Stimulated activated naive CD8-positive, alpha-beta T cell treated with anti-CD3 and anti-CD28 coated beads, Interleukin-15, amount 100 ng/mL, for 72 hours (primary cell): Measurements from ENCODE around the gene BMPR1B.

Source experiments
- ATAC-seq: fragments of 150-1000 bp; cut with Tn5 transposase; 2 replicates; pipeline ENCODE4 v1.10.0; 2021; ENCODE audit warnings: mild to moderate bottlenecking, moderate library complexity
- DNase-seq, 2 donors: peaks; one replicate each; pipeline ENCODE4 v3.0.0; 2021 to 2022
- H3K27ac Mint-ChIP-seq, 2 donors: one replicate each; pipeline ENCODE4 v1.8.0; 2022; ENCODE audit warnings: mild to moderate bottlenecking in 2 of 2, mixed read lengths in 2 of 2, moderate library complexity in 2 of 2
- H3K27me3 Mint-ChIP-seq: one replicate; pipeline ENCODE4 v1.8.0; 2022; ENCODE audit warnings: mixed read lengths
- H3K4me1 Mint-ChIP-seq: one replicate; pipeline ENCODE4 v1.8.0; 2022; ENCODE audit warnings: mild to moderate bottlenecking, mixed read lengths
- H3K4me3 Mint-ChIP-seq, 2 donors: one replicate each; pipeline ENCODE4 v1.8.0; 2022; ENCODE audit warnings: mild to moderate bottlenecking in 2 of 2, mixed read lengths in 2 of 2, moderate library complexity in 1 of 2
- H3K9me3 Mint-ChIP-seq, 2 donors: one replicate each; pipeline ENCODE4 v1.8.0; 2022; ENCODE audit warnings: mixed read lengths in 2 of 2

The BMPR1B gene

GRCh38 chr4:94843216-94843615, 85.5 kb downstream of the BMPR1B start:
- DNase-seq (no peak), ATAC-seq (no peak)
- H3K4me3 Mint-ChIP-seq = no peak overlapping the region
- no peak overlapping the region for H3K27ac Mint-ChIP-seq
- H3K9me3 Mint-ChIP-seq = no peaks in the 10 kb centered on the region
- no peaks in the 10 kb centered on the region for H3K27me3 Mint-ChIP-seq
- H3K4me1 Mint-ChIP-seq = no peaks in the 10 kb centered on the region

- ATAC-seq = no peak
- no peaks in the 10 kb centered on the region for H3K4me1 Mint-ChIP-seq
- no peaks in the 10 kb centered on the region for H3K27me3 Mint-ChIP-seq
- DNase-seq = no peak
- H3K27ac Mint-ChIP-seq = no peak overlapping the region
- H3K9me3 Mint-ChIP-seq = no peaks in the 10 kb centered on the region
- no peak overlapping the region for H3K4me3 Mint-ChIP-seq
These were observed 90.6 kb downstream of the BMPR1B start for GRCh38 chr4:94848326-94848725.

DNA sequence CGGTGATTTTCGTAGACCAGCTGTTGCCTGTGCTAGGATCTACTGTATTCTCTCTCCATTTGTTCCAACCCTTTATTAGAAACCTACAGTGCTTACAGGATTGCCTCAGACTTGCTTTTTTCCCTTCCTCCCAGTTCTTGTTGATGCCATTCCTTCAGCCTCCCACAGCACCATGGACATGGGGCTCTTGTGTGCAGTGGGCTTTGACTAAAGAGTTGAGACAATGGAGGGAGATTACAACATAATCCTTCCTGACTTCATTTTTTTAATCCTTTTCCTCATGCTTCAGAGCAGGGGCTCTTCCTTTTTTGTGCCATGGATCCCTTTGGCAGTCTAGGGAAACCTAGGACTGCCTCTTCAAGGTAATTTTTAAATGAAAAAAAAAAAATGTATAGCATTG, 92.1 kb downstream of the BMPR1B start:
- ATAC-seq (no peak), DNase-seq (no peak)
- Mint-ChIP-seq H3K27me3 (no peaks in the 10 kb centered on the region), H3K9me3 (no peaks in the 10 kb centered on the region), H3K27ac (no peak overlapping the region), H3K4me1 (no peaks in the 10 kb centered on the region), H3K4me3 (no peak overlapping the region)

- Mint-ChIP-seq H3K4me1 (no peaks in the 10 kb centered on the region), H3K9me3 (no peaks in the 10 kb centered on the region), H3K4me3 (no peak overlapping the region), H3K27me3 (peaks cover 7% of the 10 kb centered on the region), H3K27ac (no peak overlapping the region)
- DNase-seq (no peak), ATAC-seq (no peak)
These were observed 94.9 kb downstream of the BMPR1B start for GRCh38 chr4:94852616-94853015.

DNA sequence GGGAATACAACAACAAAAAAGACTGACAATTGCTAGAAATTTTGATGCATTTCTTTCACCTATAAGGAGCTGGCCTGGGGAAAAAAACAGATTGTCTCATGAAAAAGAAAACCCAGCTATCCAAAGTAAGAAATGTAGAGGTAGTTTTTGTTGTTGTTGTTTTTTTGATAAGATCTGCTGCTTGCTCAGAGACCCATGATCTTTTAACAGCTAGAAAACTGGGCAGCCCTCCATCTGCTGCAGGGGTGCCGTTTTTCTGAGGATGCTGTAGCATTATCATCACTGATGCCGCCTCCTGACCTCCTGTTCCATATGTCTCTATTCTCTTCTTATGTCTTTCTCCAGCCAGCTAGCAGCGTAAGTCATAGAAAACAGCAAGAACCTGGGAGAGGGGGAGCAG, 98.3 kb downstream of the BMPR1B start:
- H3K4me1 Mint-ChIP-seq = no peaks in the 10 kb centered on the region

GRCh38 chr4:94870146-94870545, 112.4 kb downstream of the BMPR1B start:
- Mint-ChIP-seq H3K9me3 (no peaks in the 10 kb centered on the region), H3K4me1 (no peaks in the 10 kb centered on the region), H3K4me3 (no peak overlapping the region), H3K27ac (no peak overlapping the region), H3K27me3 (no peaks in the 10 kb centered on the region)
- DNase-seq (no peak), ATAC-seq (no peak)

More for the DNA sequence above, 98.3 kb downstream of the BMPR1B start:
- H3K9me3 Mint-ChIP-seq = no peaks in the 10 kb centered on the region
- H3K4me3 Mint-ChIP-seq = no peak overlapping the region
- peaks cover 7% of the 10 kb centered on the region for H3K27me3 Mint-ChIP-seq
- ATAC-seq (no peak), DNase-seq (no peak)
- no peak overlapping the region for H3K27ac Mint-ChIP-seq

DNA sequence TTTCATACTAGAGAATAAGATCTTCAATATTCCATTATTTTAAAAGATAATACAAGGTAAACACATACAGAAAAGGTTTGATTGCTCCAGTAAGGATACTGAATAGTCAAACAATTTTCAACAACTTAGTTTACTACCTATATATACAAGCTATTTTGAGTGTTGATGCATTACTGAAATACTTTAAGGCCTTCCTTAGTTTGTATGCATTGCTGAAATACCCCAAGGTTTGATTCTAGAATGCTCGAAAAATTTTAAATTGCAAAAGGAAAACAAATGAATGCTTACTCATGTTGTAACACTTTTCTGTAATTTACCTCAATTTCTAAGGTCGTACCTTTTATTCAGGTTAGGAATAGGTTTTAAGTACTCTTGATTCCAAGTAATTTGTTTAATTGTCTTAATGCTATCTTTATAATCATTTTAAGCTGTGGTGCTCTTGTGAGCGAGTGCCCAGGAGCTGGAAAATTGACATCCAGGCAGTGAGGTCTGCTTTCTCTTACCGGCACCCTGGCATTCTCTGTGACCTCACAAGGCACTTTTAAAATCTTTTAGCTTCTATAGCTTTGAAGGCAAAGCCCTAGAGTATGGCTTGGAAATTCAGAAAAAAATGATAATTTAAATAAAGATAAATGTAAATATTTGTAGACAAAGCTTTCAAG, 114.0 kb downstream of the BMPR1B start:
- no peak overlapping the region for H3K27ac Mint-ChIP-seq
- no peak for DNase-seq
- H3K9me3 Mint-ChIP-seq = no peaks in the 10 kb centered on the region
- no peaks in the 10 kb centered on the region for H3K27me3 Mint-ChIP-seq
- no peaks in the 10 kb centered on the region for H3K4me1 Mint-ChIP-seq
- no peak for ATAC-seq
- H3K4me3 Mint-ChIP-seq = no peak overlapping the region

GRCh38 chr4:94877973-94878372, 120.2 kb downstream of the BMPR1B start:
- H3K9me3 Mint-ChIP-seq = no peaks in the 10 kb centered on the region
- H3K4me1 Mint-ChIP-seq = no peaks in the 10 kb centered on the region
- DNase-seq (no peak), ATAC-seq (no peak)
- no peak overlapping the region for H3K27ac Mint-ChIP-seq
- no peaks in the 10 kb centered on the region for H3K27me3 Mint-ChIP-seq
- H3K4me3 Mint-ChIP-seq = no peak overlapping the region

DNA sequence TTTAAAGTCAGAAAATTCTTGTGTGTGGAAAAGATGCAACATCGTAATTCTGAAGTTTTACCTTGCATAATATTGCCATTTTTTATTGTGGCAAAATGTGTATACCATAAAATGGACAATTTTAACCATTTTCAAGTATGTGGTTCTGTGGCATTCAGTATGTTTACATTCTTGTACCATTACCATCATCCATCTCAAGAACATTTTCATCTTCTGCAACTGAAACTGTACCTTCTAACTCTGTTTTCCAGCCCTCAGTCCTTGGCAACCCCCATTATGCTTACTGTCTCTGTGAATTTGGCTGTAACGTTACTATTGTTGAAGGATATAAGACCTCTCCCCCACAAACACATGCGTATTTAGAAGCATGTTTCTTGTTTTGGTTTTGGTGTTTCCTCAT, 123.2 kb downstream of the BMPR1B start:
- Mint-ChIP-seq H3K27ac (no peak overlapping the region), H3K9me3 (no peaks in the 10 kb centered on the region), H3K27me3 (no peaks in the 10 kb centered on the region), H3K4me3 (no peak overlapping the region), H3K4me1 (no peaks in the 10 kb centered on the region)
- DNase-seq (no peak), ATAC-seq (no peak)

GRCh38 chr4:94882756-94883155, 125.0 kb downstream of the BMPR1B start:
- no peak for DNase-seq
- ATAC-seq = no peak
- Mint-ChIP-seq H3K27me3 (no peaks in the 10 kb centered on the region), H3K4me3 (no peak overlapping the region), H3K4me1 (no peaks in the 10 kb centered on the region), H3K9me3 (no peaks in the 10 kb centered on the region), H3K27ac (no peak overlapping the region)

DNA sequence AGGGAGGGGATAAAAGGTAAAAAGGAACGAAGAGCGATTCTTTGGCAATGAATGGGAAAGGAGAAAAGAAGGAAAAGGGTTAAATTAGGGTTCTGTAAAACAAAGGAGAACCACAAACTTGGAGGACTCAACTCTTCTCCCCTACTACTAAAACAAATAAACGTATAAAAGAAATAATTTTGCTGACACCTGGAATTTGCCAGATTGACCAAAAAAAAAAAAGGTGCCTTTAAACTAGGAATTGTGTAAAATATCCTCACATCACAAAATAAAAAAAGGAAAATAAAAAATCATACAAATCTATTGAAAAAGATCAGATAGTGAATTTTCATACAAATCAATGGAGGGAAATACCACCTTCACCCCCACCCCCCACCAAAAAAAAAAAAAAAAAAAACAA, 129.3 kb downstream of the BMPR1B start:
- DNase-seq (no peak), ATAC-seq (no peak)
- Mint-ChIP-seq H3K4me1 (no peaks in the 10 kb centered on the region), H3K27ac (no peak overlapping the region), H3K9me3 (no peaks in the 10 kb centered on the region), H3K27me3 (no peaks in the 10 kb centered on the region), H3K4me3 (no peak overlapping the region)

- Mint-ChIP-seq H3K4me3 (no peak overlapping the region), H3K27me3 (no peaks in the 10 kb centered on the region), H3K4me1 (no peaks in the 10 kb centered on the region), H3K9me3 (no peaks in the 10 kb centered on the region), H3K27ac (no peak overlapping the region)
- no peak for DNase-seq
- ATAC-seq = no peak
These were observed 131.8 kb downstream of the BMPR1B start for GRCh38 chr4:94889523-94889922.

DNA sequence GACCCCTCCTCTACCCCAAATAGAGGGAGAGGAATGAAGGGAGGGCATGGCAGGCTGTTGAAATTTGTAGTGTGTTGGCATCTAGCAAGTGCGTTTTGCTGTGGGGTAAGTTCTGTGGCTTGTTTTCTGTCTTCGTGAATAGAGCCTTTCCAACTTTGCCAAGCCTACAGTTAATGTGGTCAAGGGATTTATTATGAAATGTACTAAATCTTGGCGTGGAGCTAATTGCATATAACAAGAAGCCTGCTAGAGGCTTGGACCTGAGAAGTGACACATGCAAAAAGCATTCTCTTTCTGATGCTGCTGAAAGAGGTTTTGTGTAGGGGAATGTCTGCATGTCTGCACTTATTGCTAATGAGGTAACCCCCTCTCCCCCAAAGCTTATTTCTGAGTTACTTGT, 132.2 kb downstream of the BMPR1B start:
- H3K27ac Mint-ChIP-seq = no peak overlapping the region
- H3K4me3 Mint-ChIP-seq = no peak overlapping the region
- H3K27me3 Mint-ChIP-seq = no peaks in the 10 kb centered on the region
- no peaks in the 10 kb centered on the region for H3K9me3 Mint-ChIP-seq
- no peaks in the 10 kb centered on the region for H3K4me1 Mint-ChIP-seq
- DNase-seq (no peak), ATAC-seq (no peak)

GRCh38 chr4:94890579-94890978, 132.8 kb downstream of the BMPR1B start:
- no peak for DNase-seq
- no peaks in the 10 kb centered on the region for H3K27me3 Mint-ChIP-seq
- H3K27ac Mint-ChIP-seq = no peak overlapping the region
- ATAC-seq = no peak
- H3K4me1 Mint-ChIP-seq = no peaks in the 10 kb centered on the region
- H3K9me3 Mint-ChIP-seq = no peaks in the 10 kb centered on the region
- H3K4me3 Mint-ChIP-seq = no peak overlapping the region

GRCh38 chr4:94892051-94892450, 134.3 kb downstream of the BMPR1B start:
- ATAC-seq = no peak
- Mint-ChIP-seq H3K9me3 (no peaks in the 10 kb centered on the region), H3K27ac (no peak overlapping the region), H3K4me3 (no peak overlapping the region), H3K27me3 (no peaks in the 10 kb centered on the region), H3K4me1 (no peaks in the 10 kb centered on the region)
- no peak for DNase-seq

- no peak overlapping the region for H3K27ac Mint-ChIP-seq
- H3K4me3 Mint-ChIP-seq = no peak overlapping the region
- H3K4me1 Mint-ChIP-seq = no peaks in the 10 kb centered on the region
- ATAC-seq (no peak), DNase-seq (no peak)
- no peaks in the 10 kb centered on the region for H3K9me3 Mint-ChIP-seq
- no peaks in the 10 kb centered on the region for H3K27me3 Mint-ChIP-seq
These were observed 137.3 kb downstream of the BMPR1B start for GRCh38 chr4:94895081-94895480.

GRCh38 chr4:94897023-94897422, 139.3 kb downstream of the BMPR1B start:
- Mint-ChIP-seq H3K27me3 (no peaks in the 10 kb centered on the region), H3K9me3 (no peaks in the 10 kb centered on the region), H3K4me1 (no peaks in the 10 kb centered on the region), H3K4me3 (no peak overlapping the region), H3K27ac (no peak overlapping the region)
- ATAC-seq (no peak), DNase-seq (no peak)
